ENCODE measurements around the gene SCN4A. TPM values are rescaled to one million over a fixed set of nuclear protein-coding genes. Genes with fewer than 3 reads are reported as not detected.

The SCN4A gene
- total and polyA plus RNA-seq, 2 of the 13 experiments (the other 11 are each of a cell fraction or from before 2014, with no cell fraction given) = 0.02 to 0.03 TPM

GRCh38 chr17:63989622-63990345 lies 17.1 kb upstream of the SCN4A start:
- Histone ChIP-seq H4K20me1 (ENCODE audit: insufficient read depth, low read length) (no peaks in the 10 kb centered on the region), H3K27ac (ENCODE audit: extremely low read length, insufficient read depth, low read length) (no peak overlapping the region), H3K79me2 (ENCODE audit: insufficient read depth, low read length) (no peaks in the 10 kb centered on the region), H3K4me3 (replicated peaks in 1 of 3; ENCODE audit: insufficient read depth in 1 of 3, low read depth in 2 of 3, low read length in 3 of 3) (peak overlapping the region in 1 of 3 experiments; percentile 31; a peak in 1 of 6 replicates), H3K9me3 (ENCODE audit: low read length) (no peaks in the 10 kb centered on the region), H2AFZ (ENCODE audit: low read length) (no peak overlapping the region), H3K4me2 (ENCODE audit: low read depth, low read length) (peak overlapping the region; percentile 57), H3K9ac (ENCODE audit: insufficient read depth, low read depth, low read length) (no peak overlapping the region), H3K27me3 (ENCODE audit: control insufficient read depth in 1 of 2, insufficient read depth in 2 of 2, low read length in 2 of 2) (peaks cover 16 to 48% of the 10 kb centered on the region in 2 experiments; a peak in 4 of 5 replicates), H3K4me1 (ENCODE audit: insufficient read depth, low read length) (peaks cover 27% of the 10 kb centered on the region), H3K36me3 (replicated peaks in 1 of 2; ENCODE audit: control insufficient read depth in 1 of 2, insufficient read depth in 2 of 2, low read length in 2 of 2) (no peaks in the 10 kb centered on the region)
- FAIRE-seq = no peak
- no TSS peak for BruUV-seq (replicated peaks)
- in situ Hi-C loops (cut with HindIII; ENCODE audit: extremely low pct_ligation_motif_present, low pct_unique_long_range_greater_than_20kb) = no loop called here
- POLR2A ChIA-PET = no interaction called here
- intact Hi-C loops (cut with micrococcal nuclease; ENCODE audit: unreplicated experiment) = loop anchor here (5.0 kb wide), 1 partner anchor 72 kb away; the partner anchor contains the start of gene GH1
- ATAC-seq = no peak
- CTCF ChIA-PET (ENCODE audit: low intra/inter-chr PET ratio, low total read pairs) = interaction anchor here (0.6 to 2.5 kb wide), 3 partner anchors 43 to 77 kb away, joined by 3 to 27 read pairs (median 6); partner anchors contain the start of gene GH1
- no peak for DNase-seq (ENCODE audit: low spot score)
- 70% methylated on average over 21 of the region's 21 CpGs for WGBS (ENCODE audit: low lambda C conversion rate)
- no peak for TF ChIP-seq ZNF530 (CRISPR knock-in tag; IDR thresholded peaks at IDR 0.05; ENCODE audit: low read depth)
- TF ChIP-seq GTF2F1 (IDR thresholded peaks at IDR 0.05; ENCODE audit: low read length) = no peak
- TF ChIP-seq, protein P1, sequence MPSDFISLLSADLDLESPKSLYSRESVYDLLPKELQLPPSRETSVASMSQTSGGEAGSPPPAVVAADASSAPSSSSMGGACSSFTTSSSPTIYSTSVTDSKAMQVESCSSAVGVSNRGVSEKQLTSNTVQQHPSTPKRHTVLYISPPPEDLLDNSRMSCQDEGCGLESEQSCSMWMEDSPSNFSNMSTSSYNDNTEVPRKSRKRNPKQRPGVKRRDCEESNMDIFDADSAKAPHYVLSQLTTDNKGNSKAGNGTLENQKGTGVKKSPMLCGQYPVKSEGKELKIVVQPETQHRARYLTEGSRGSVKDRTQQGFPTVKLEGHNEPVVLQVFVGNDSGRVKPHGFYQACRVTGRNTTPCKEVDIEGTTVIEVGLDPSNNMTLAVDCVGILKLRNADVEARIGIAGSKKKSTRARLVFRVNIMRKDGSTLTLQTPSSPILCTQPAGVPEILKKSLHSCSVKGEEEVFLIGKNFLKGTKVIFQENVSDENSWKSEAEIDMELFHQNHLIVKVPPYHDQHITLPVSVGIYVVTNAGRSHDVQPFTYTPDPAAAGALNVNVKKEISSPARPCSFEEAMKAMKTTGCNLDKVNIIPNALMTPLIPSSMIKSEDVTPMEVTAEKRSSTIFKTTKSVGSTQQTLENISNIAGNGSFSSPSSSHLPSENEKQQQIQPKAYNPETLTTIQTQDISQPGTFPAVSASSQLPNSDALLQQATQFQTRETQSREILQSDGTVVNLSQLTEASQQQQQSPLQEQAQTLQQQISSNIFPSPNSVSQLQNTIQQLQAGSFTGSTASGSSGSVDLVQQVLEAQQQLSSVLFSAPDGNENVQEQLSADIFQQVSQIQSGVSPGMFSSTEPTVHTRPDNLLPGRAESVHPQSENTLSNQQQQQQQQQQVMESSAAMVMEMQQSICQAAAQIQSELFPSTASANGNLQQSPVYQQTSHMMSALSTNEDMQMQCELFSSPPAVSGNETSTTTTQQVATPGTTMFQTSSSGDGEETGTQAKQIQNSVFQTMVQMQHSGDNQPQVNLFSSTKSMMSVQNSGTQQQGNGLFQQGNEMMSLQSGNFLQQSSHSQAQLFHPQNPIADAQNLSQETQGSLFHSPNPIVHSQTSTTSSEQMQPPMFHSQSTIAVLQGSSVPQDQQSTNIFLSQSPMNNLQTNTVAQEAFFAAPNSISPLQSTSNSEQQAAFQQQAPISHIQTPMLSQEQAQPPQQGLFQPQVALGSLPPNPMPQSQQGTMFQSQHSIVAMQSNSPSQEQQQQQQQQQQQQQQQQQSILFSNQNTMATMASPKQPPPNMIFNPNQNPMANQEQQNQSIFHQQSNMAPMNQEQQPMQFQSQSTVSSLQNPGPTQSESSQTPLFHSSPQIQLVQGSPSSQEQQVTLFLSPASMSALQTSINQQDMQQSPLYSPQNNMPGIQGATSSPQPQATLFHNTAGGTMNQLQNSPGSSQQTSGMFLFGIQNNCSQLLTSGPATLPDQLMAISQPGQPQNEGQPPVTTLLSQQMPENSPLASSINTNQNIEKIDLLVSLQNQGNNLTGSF (CRISPR knock-in tag; IDR thresholded peaks at IDR 0.05) = no peak
- peak; percentile 25; the same call in 1 of the 2 replicates for TF ChIP-seq THAP9 (CRISPR knock-in tag; IDR thresholded peaks at IDR 0.05; ENCODE audit: borderline replicate concordance)
- no peak for TF ChIP-seq ZNF234 (CRISPR knock-in tag; conservative IDR thresholded peaks at IDR 0.05)
- TF ChIP-seq, protein P2, sequence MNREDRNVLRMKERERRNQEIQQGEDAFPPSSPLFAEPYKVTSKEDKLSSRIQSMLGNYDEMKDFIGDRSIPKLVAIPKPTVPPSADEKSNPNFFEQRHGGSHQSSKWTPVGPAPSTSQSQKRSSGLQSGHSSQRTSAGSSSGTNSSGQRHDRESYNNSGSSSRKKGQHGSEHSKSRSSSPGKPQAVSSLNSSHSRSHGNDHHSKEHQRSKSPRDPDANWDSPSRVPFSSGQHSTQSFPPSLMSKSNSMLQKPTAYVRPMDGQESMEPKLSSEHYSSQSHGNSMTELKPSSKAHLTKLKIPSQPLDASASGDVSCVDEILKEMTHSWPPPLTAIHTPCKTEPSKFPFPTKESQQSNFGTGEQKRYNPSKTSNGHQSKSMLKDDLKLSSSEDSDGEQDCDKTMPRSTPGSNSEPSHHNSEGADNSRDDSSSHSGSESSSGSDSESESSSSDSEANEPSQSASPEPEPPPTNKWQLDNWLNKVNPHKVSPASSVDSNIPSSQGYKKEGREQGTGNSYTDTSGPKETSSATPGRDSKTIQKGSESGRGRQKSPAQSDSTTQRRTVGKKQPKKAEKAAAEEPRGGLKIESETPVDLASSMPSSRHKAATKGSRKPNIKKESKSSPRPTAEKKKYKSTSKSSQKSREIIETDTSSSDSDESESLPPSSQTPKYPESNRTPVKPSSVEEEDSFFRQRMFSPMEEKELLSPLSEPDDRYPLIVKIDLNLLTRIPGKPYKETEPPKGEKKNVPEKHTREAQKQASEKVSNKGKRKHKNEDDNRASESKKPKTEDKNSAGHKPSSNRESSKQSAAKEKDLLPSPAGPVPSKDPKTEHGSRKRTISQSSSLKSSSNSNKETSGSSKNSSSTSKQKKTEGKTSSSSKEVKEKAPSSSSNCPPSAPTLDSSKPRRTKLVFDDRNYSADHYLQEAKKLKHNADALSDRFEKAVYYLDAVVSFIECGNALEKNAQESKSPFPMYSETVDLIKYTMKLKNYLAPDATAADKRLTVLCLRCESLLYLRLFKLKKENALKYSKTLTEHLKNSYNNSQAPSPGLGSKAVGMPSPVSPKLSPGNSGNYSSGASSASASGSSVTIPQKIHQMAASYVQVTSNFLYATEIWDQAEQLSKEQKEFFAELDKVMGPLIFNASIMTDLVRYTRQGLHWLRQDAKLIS (CRISPR knock-in tag; IDR thresholded peaks at IDR 0.05) = no peak
- TF ChIP-seq ZFP37 (CRISPR knock-in tag; IDR thresholded peaks at IDR 0.05; ENCODE audit: borderline replicate concordance) = no peak
- TF ChIP-seq ZNF350 (CRISPR knock-in tag; IDR thresholded peaks at IDR 0.05; ENCODE audit: borderline replicate concordance, low read depth) = no peak

Measured in HepG2 (cell line).